HepG2 (cell line): ENCODE results near the gene RSL1D1. TPM values are rescaled to one million over a fixed set of nuclear protein-coding genes. Genes with fewer than 3 reads are reported as not detected.

Experiments
- ARHGAP35 ChIP-seq: sonication (generic); formaldehyde crosslinking; IDR thresholded peaks from 2 replicates; pipeline ENCODE4 v1.9.0; 2022; ENCODE audit warnings: mild to moderate bottlenecking, inconsistent platforms, moderate library complexity, missing genetic modification reagents, borderline replicate concordance
- ATF7 ChIP-seq, 2 experiments: fragments of 450-650 bp in 1 of 2; sonication (generic) in 1 of 2; formaldehyde crosslinking in 1 of 2; IDR thresholded peaks; 2 replicates each; pipeline versions ENCODE4 v1.4.0 to v1.6.1; 2016 to 2020; ENCODE audit warnings: antibody characterized with exemption in 1 of 2, mild to moderate bottlenecking in 1 of 2, missing genetic modification reagents in 1 of 2
- CHD2 ChIP-seq: IDR thresholded peaks from 2 replicates; pipeline ENCODE4 v1.6.1; 2011; ENCODE audit warnings: low read depth, low read length, improper control_type of control experiment
- HIVEP1 ChIP-seq: sonication (generic); formaldehyde crosslinking; IDR thresholded peaks from 2 replicates; pipeline ENCODE4 v1.4.0; 2020; ENCODE audit warnings: mild to moderate bottlenecking, missing genetic modification reagents
- KDM1A ChIP-seq: IDR thresholded peaks from 2 replicates; pipeline ENCODE4 v1.6.1; 2016; ENCODE audit warnings: missing compliant biosample characterization
- MED13 ChIP-seq: sonication (generic); formaldehyde crosslinking; IDR thresholded peaks from 2 replicates; pipeline ENCODE4 v1.5.0; 2020; ENCODE audit warnings: missing genetic modification reagents
- SCMH1 ChIP-seq: sonication (generic); formaldehyde crosslinking; IDR thresholded peaks from 2 replicates; pipeline ENCODE4 v1.9.0; 2021; ENCODE audit warnings: missing genetic modification reagents, mild to moderate bottlenecking, borderline replicate concordance
- SIX4 ChIP-seq: sonication (generic); formaldehyde crosslinking; IDR thresholded peaks from 2 replicates; pipeline ENCODE4 v1.4.0; 2020; ENCODE audit warnings: missing genetic modification reagents
- TEAD2 ChIP-seq: sonication (generic); formaldehyde crosslinking; IDR thresholded peaks from 2 replicates; pipeline ENCODE4 v1.9.0; 2021; ENCODE audit warnings: missing genetic modification reagents
- TGIF2 ChIP-seq: IDR thresholded peaks from 2 replicates; pipeline ENCODE4 v1.6.1; 2016; ENCODE audit warnings: control low read depth, missing compliant biosample characterization
- ZFAT ChIP-seq: sonication (generic); formaldehyde crosslinking; conservative IDR thresholded peaks from 2 replicates; pipeline ENCODE4 v1.8.1; 2023; ENCODE audit warnings: missing genetic modification reagents, inconsistent platforms
- ZNF160 ChIP-seq: sonication (generic); formaldehyde crosslinking; IDR thresholded peaks from 2 replicates; pipeline ENCODE4 v1.8.0; 2022; ENCODE audit warnings: mild to moderate bottlenecking, inconsistent platforms, missing genetic modification reagents
- ZNF317 ChIP-seq: sonication (generic); formaldehyde crosslinking; IDR thresholded peaks from 2 replicates; pipeline ENCODE4 v1.5.0; 2020; ENCODE audit warnings: mild to moderate bottlenecking, missing genetic modification reagents
- ZNF432 ChIP-seq: sonication (generic); formaldehyde crosslinking; IDR thresholded peaks from 2 replicates; pipeline ENCODE4 v1.5.0; 2020; ENCODE audit warnings: missing genetic modification reagents, mild to moderate bottlenecking, borderline replicate concordance
- ZNF549 ChIP-seq: sonication (generic); formaldehyde crosslinking; IDR thresholded peaks from 2 replicates; pipeline ENCODE4 v1.5.0; 2020; ENCODE audit warnings: missing genetic modification reagents
- ZNF792 ChIP-seq: IDR thresholded peaks from 2 replicates; pipeline ENCODE4 v1.6.1; 2016
- ZNF879 ChIP-seq: sonication (generic); formaldehyde crosslinking; IDR thresholded peaks from 2 replicates; pipeline ENCODE4 v1.8.1; 2023; ENCODE audit warnings: missing genetic modification reagents
- polyA plus RNA-seq, 8 experiments: library from polyadenylated mRNA; depleted of rRNA in 3 of 8; stranded (reverse) in 7 of 8; unstranded in 1 of 8; fragments of >200 nt; fragmentation: Illumina TruSeq in 4 of 8; extraction: Trizol in 4 of 8; gene quantifications; 2 replicates each; pipeline versions ENCODE4 v1.2.1 to v1.2.3, GENCODE V29; 2011 to 2016; ENCODE audit warnings: low read depth in 4 of 8, missing spikeins in 1 of 8, mixed read lengths in 1 of 8; ENCODE audit not compliant: insufficient read depth in 1 of 8
- total RNA-seq, 5 experiments: library from RNA; depleted of rRNA; stranded (reverse); fragments of >200 nt; fragmentation: Illumina TruSeq; extraction: Trizol; gene quantifications; 2 replicates each; pipeline ENCODE4 v1.2.3, GENCODE V29; 2016; ENCODE audit warnings: low read depth in 1 of 5
- TF ChIP-seq, protein P1 (sequence below): IDR thresholded peaks from 2 replicates; pipeline ENCODE4 v1.4.0; 2020; ENCODE audit warnings: mild to moderate bottlenecking, missing genetic modification reagents
- TF ChIP-seq, protein P2 (sequence below): sonication (generic); formaldehyde crosslinking; conservative IDR thresholded peaks from 2 replicates; pipeline ENCODE4 v1.8.0; 2022; ENCODE audit warnings: missing genetic modification reagents
- TF ChIP-seq, protein P3 (sequence below): sonication (generic); formaldehyde crosslinking; IDR thresholded peaks from 2 replicates; pipeline ENCODE4 v1.5.0; 2020; ENCODE audit warnings: missing genetic modification reagents
- TF ChIP-seq, protein P4 (sequence below): sonication (generic); formaldehyde crosslinking; IDR thresholded peaks from 2 replicates; pipeline ENCODE4 v1.4.0; 2020; ENCODE audit warnings: missing genetic modification reagents

Gene RSL1D1
- total and polyA plus RNA-seq, 2 of the 13 experiments (the other 11 are each of a cell fraction or from before 2014, with no cell fraction given): 187 to 343 TPM

DNA sequence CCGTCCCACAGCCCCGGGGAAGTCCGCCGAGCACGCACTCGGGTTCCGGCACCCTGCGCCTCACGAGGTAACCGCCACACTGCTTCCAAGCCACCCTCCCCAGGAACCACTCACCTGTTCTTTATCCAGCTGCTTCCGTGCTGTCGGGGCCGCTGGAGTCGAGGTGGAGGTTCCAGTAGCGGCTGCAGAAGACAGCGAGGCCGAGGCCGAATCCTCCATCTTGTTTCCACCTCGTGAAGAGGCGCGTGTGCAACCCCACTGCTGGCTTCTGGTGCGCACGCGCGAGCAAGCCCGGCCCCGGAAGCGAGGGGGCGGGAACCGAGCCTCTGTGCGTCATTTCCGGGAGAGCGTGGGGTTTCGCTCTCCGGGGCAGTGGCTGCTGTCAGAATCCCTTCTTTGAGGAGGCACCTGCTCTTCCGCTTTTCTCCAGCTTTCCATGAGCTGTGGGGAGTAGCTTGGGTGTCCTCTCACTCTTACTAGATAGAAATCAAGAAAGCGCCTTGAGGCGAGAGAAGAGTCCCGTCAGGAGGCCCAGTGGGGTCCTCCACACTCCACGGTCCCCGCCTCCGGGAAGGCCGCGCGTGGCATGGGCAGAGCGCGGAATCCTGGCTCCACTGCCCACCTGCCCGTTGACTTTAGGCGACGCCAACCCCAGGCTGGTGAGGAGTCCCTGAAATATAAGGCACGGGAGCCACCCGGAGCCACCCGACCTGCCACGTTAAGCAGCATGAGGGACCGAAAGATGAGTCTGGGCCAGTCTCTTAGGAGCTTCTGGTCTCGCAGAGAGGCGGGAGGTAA lies at the start of gene RSL1D1 (continued):
- TF ChIP-seq, protein P1, sequence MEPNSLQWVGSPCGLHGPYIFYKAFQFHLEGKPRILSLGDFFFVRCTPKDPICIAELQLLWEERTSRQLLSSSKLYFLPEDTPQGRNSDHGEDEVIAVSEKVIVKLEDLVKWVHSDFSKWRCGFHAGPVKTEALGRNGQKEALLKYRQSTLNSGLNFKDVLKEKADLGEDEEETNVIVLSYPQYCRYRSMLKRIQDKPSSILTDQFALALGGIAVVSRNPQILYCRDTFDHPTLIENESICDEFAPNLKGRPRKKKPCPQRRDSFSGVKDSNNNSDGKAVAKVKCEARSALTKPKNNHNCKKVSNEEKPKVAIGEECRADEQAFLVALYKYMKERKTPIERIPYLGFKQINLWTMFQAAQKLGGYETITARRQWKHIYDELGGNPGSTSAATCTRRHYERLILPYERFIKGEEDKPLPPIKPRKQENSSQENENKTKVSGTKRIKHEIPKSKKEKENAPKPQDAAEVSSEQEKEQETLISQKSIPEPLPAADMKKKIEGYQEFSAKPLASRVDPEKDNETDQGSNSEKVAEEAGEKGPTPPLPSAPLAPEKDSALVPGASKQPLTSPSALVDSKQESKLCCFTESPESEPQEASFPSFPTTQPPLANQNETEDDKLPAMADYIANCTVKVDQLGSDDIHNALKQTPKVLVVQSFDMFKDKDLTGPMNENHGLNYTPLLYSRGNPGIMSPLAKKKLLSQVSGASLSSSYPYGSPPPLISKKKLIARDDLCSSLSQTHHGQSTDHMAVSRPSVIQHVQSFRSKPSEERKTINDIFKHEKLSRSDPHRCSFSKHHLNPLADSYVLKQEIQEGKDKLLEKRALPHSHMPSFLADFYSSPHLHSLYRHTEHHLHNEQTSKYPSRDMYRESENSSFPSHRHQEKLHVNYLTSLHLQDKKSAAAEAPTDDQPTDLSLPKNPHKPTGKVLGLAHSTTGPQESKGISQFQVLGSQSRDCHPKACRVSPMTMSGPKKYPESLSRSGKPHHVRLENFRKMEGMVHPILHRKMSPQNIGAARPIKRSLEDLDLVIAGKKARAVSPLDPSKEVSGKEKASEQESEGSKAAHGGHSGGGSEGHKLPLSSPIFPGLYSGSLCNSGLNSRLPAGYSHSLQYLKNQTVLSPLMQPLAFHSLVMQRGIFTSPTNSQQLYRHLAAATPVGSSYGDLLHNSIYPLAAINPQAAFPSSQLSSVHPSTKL (CRISPR knock-in tag): peak; percentile 75
- TF ChIP-seq ZNF317 (CRISPR knock-in tag): 0 out of 2 replicates have a peak, but pooled peaks have one; percentile 87
- TF ChIP-seq KDM1A: no peak
- peak; percentile 97 for TF ChIP-seq ARHGAP35 (CRISPR knock-in tag)
- TF ChIP-seq CHD2: peak; percentile 38; the same call in 1 of the 2 replicates
- peak; percentile 91 for TF ChIP-seq ZNF792 (CRISPR knock-in tag)
- TF ChIP-seq TGIF2 (CRISPR knock-in tag): peak; percentile 99
- TF ChIP-seq TEAD2 (CRISPR knock-in tag): no peak; the same call in 1 of the 2 replicates
- TF ChIP-seq ZNF160: peak; percentile 93; the same call in 1 of the 2 replicates
- TF ChIP-seq SIX4 (CRISPR knock-in tag): peak; percentile 66
- TF ChIP-seq ZNF432 (CRISPR knock-in tag): no peak
- TF ChIP-seq ZNF879: 0 out of 2 replicates have a peak, but pooled peaks have one; percentile 79
- no peak for TF ChIP-seq ATF7 (IDR thresholded peaks at IDR 0.05)
- TF ChIP-seq ATF7 (CRISPR knock-in tag; IDR thresholded peaks at IDR 0.05): no peak; the same call in 1 of the 2 replicates
- TF ChIP-seq, protein P2, sequence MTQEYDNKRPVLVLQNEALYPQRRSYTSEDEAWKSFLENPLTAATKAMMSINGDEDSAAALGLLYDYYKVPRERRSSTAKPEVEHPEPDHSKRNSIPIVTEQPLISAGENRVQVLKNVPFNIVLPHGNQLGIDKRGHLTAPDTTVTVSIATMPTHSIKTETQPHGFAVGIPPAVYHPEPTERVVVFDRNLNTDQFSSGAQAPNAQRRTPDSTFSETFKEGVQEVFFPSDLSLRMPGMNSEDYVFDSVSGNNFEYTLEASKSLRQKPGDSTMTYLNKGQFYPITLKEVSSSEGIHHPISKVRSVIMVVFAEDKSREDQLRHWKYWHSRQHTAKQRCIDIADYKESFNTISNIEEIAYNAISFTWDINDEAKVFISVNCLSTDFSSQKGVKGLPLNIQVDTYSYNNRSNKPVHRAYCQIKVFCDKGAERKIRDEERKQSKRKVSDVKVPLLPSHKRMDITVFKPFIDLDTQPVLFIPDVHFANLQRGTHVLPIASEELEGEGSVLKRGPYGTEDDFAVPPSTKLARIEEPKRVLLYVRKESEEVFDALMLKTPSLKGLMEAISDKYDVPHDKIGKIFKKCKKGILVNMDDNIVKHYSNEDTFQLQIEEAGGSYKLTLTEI (CRISPR knock-in tag): no peak
- TF ChIP-seq, protein P3, sequence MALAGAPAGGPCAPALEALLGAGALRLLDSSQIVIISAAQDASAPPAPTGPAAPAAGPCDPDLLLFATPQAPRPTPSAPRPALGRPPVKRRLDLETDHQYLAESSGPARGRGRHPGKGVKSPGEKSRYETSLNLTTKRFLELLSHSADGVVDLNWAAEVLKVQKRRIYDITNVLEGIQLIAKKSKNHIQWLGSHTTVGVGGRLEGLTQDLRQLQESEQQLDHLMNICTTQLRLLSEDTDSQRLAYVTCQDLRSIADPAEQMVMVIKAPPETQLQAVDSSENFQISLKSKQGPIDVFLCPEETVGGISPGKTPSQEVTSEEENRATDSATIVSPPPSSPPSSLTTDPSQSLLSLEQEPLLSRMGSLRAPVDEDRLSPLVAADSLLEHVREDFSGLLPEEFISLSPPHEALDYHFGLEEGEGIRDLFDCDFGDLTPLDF (CRISPR knock-in tag): peak; percentile 64
- TF ChIP-seq, protein P4, sequence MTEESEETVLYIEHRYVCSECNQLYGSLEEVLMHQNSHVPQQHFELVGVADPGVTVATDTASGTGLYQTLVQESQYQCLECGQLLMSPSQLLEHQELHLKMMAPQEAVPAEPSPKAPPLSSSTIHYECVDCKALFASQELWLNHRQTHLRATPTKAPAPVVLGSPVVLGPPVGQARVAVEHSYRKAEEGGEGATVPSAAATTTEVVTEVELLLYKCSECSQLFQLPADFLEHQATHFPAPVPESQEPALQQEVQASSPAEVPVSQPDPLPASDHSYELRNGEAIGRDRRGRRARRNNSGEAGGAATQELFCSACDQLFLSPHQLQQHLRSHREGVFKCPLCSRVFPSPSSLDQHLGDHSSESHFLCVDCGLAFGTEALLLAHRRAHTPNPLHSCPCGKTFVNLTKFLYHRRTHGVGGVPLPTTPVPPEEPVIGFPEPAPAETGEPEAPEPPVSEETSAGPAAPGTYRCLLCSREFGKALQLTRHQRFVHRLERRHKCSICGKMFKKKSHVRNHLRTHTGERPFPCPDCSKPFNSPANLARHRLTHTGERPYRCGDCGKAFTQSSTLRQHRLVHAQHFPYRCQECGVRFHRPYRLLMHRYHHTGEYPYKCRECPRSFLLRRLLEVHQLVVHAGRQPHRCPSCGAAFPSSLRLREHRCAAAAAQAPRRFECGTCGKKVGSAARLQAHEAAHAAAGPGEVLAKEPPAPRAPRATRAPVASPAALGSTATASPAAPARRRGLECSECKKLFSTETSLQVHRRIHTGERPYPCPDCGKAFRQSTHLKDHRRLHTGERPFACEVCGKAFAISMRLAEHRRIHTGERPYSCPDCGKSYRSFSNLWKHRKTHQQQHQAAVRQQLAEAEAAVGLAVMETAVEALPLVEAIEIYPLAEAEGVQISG (CRISPR knock-in tag): peak; percentile 94
- TF ChIP-seq MED13 (CRISPR knock-in tag): peak; percentile 81; the same call in 1 of the 2 replicates
- no peak for TF ChIP-seq ZFAT
- TF ChIP-seq SCMH1 (CRISPR knock-in tag): no peak
- no peak for TF ChIP-seq ZNF549 (CRISPR knock-in tag)
- peak; percentile 88 for TF ChIP-seq HIVEP1 (CRISPR knock-in tag)
